B cell (primary cell): ENCODE data around the gene OLFM3. TPM values are rescaled to one million over a fixed set of nuclear protein-coding genes. Genes with fewer than 3 reads are reported as not detected.

Experiments used
- ATAC-seq: fragments of 200-7000 bp; cut with Tn5 transposase; one replicate; pipeline ENCODE4 v1.10.0; 2021; ENCODE audit warnings: low read depth, mild to moderate bottlenecking, moderate number of reproducible peaks, moderate library complexity
- CTCF ChIA-PET: fragments of 350-600 bp; sonication (Branson Sonifier 250); formaldehyde crosslinking; loops from one replicate; lab custom pipeline; 2021; ENCODE audit warnings: antibody characterized with exemption, inconsistent platforms; lab: Charles Lee
- POLR2A ChIA-PET: fragments of 350-600 bp; sonication (Branson Sonifier 250); formaldehyde crosslinking; loops from one replicate; lab custom pipeline; 2021; ENCODE audit warnings: antibody characterized with exemption; lab: Charles Lee
- DNase-seq: peaks from one replicate; pipeline ENCODE4 v3.0.0; 2013
- H2AFZ ChIP-seq: 2 replicates; pipeline ENCODE4 v1.6.1; 2012; ENCODE audit warnings: mild to moderate bottlenecking, low read depth, low read length; ENCODE audit not compliant: insufficient read depth, poor library complexity, severe bottlenecking
- H3K27ac ChIP-seq, 2 donors: 1 replicate in 1 of 2; 2 replicates in 1 of 2; pipeline ENCODE4 v1.5.1; 2012 to 2013; ENCODE audit warnings: low read length in 2 of 2, mild to moderate bottlenecking in 2 of 2, moderate library complexity in 1 of 2
- H3K27me3 ChIP-seq, 4 experiments: fragments of 200-600 bp in 1 of 4; sonication (generic) in 1 of 4; replicated peaks in 1 of 4; 1 replicate in 2 of 4; 2 replicates in 2 of 4; pipeline versions ENCODE4 v1.6.1 to v1.7.0; 2013 to 2016; ENCODE audit warnings: low read length in 3 of 4, mild to moderate bottlenecking in 2 of 4, mixed read lengths in 1 of 4, moderate library complexity in 1 of 4; ENCODE audit not compliant: insufficient read depth in 4 of 4, control insufficient read depth in 3 of 4; ENCODE audit errors: control extremely low read depth in 1 of 4
- H3K36me3 ChIP-seq, 2 experiments: replicated peaks in 1 of 2; 1 replicate in 1 of 2; 2 replicates in 1 of 2; pipeline versions ENCODE4 v1.6.1 to v1.7.1; 2013; ENCODE audit warnings: low read length in 1 of 2; ENCODE audit not compliant: insufficient read depth in 2 of 2, control insufficient read depth in 1 of 2; ENCODE audit errors: control extremely low read depth in 1 of 2, extremely low read depth in 1 of 2
- H3K4me1 ChIP-seq, 2 donors: fragments of 200-600 bp in 1 of 2; sonication (generic) in 1 of 2; 1 replicate in 1 of 2; 2 replicates in 1 of 2; pipeline versions ENCODE4 v1.5.1 to v1.6.1; 2013 to 2017; ENCODE audit warnings: low read length in 2 of 2; ENCODE audit not compliant: control insufficient read depth in 2 of 2, insufficient read depth in 2 of 2
- H3K4me2 ChIP-seq: replicated peaks from 2 replicates; pipeline ENCODE3; 2012; ENCODE audit warnings: mild to moderate bottlenecking, low read depth, low read length; ENCODE audit not compliant: poor library complexity, severe bottlenecking
- H3K4me3 ChIP-seq, 5 experiments: fragments of 200-600 bp in 1 of 5; sonication (generic) in 1 of 5; 1 replicate in 3 of 5; 2 replicates in 2 of 5; pipeline versions ENCODE4 v1.5.1 to v1.7.0; 2011 to 2016; ENCODE audit warnings: low read length in 4 of 5, mild to moderate bottlenecking in 4 of 5, low read depth in 2 of 5, control low read depth in 1 of 5, moderate library complexity in 1 of 5; ENCODE audit not compliant: insufficient read depth in 1 of 5; ENCODE audit errors: control extremely low read depth in 1 of 5, extremely low read depth in 1 of 5
- H3K79me2 ChIP-seq: fragments of 200-600 bp; sonication (generic); one replicate; pipeline ENCODE4 v1.6.0; 2016; ENCODE audit warnings: low read length; ENCODE audit not compliant: control insufficient read depth, insufficient read depth
- H3K9ac ChIP-seq: fragments of 200-600 bp; sonication (generic); 2 replicates; pipeline ENCODE4 v1.6.1; 2017; ENCODE audit warnings: mild to moderate bottlenecking, low read length, moderate library complexity
- H3K9me3 ChIP-seq, 3 donors: one replicate each; pipeline versions ENCODE4 v1.6.1 to v1.7.1; 2013; ENCODE audit warnings: low read length in 2 of 3; ENCODE audit not compliant: control insufficient read depth in 2 of 3, insufficient read depth in 1 of 3; ENCODE audit errors: control extremely low read depth in 1 of 3
- H4K20me1 ChIP-seq: 2 replicates; pipeline ENCODE4 v1.6.0; 2012; ENCODE audit warnings: mild to moderate bottlenecking, low read length; ENCODE audit not compliant: insufficient read depth, control insufficient read depth, poor library complexity, severe bottlenecking
- H3K27ac Mint-ChIP-seq: one replicate; pipeline ENCODE4 v1.8.0; 2021; ENCODE audit warnings: mixed read lengths
- H3K27me3 Mint-ChIP-seq: one replicate; pipeline ENCODE4 v1.8.0; 2021; ENCODE audit warnings: mixed read lengths
- H3K4me1 Mint-ChIP-seq: one replicate; pipeline ENCODE4 v1.8.0; 2021; ENCODE audit warnings: mixed read lengths
- H3K4me3 Mint-ChIP-seq: one replicate; pipeline ENCODE4 v1.8.0; 2021; ENCODE audit warnings: mixed read lengths
- H3K9me3 Mint-ChIP-seq: one replicate; pipeline ENCODE4 v1.8.0; 2022; ENCODE audit warnings: mixed read lengths; ENCODE audit not compliant: insufficient read depth
- EZH2 ChIP-seq: IDR thresholded peaks from 2 replicates; pipeline ENCODE4 v1.6.1; 2012; ENCODE audit warnings: borderline replicate concordance, low read depth, mild to moderate bottlenecking, moderate library complexity, low read length; ENCODE audit not compliant: insufficient read depth, poor library complexity, severe bottlenecking
- WGBS: methylation state at CpG from one replicate; pipeline ENCODE4 v1.1.5; 2013; ENCODE audit warnings: missing lambda C conversion rate; ENCODE audit not compliant: insufficient coverage; 5-methylcytosine and 5-hydroxymethylcytosine counted together
- intact Hi-C: fragments of 100-400 bp; cut with micrococcal nuclease; formaldehyde crosslinking; loops from one replicate; pipeline ENCODE4 v1.10.0; 2022
- polyA plus RNA-seq: library from polyadenylated mRNA; depleted of rRNA; stranded (reverse); fragments of >200 nt; gene quantifications from 2 replicates; pipeline ENCODE4 v1.2.3, GENCODE V29; 2012
- total RNA-seq, 2 donors: library from RNA; stranded (reverse); fragments of 120-200 nt in 1 of 2; gene quantifications; 1 replicate in 1 of 2; 2 replicates in 1 of 2; pipeline versions ENCODE4 v1.2.3 to v1.2.4, GENCODE V29; 2013 to 2022
- TF ChIP-seq, protein P1 (sequence below): fragments of 200-600 bp; IDR thresholded peaks from one replicate; pipeline ENCODE4 v1.8.0; 2022; ENCODE audit warnings: antibody characterized with exemption, mild to moderate bottlenecking

OLFM3 gene
- total and polyA plus RNA-seq, 2 donors (not counting 1 experiment from before 2014, with no cell fraction given): not detected

DNA sequence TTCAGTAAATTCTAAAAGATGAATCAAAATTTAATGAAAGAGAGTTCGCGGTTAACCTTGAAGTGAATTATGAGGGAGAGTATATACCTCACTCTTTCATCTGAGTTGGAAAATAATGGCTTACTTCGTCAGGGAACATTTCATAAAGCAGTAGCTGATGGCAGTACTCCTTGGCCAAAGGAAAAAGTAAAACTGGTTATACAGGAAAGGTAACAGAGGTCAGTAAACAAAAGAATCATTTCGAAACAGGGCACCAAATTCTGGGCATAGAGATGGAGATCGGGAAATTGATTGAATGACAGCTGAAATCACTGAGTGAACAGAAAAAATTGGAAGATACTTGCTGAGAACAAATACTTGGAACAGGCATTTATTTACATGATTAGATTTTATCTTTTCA is 199.0 kb downstream of the OLFM3 start:
- DNase-seq (no peak), ATAC-seq (no peak)
- Histone ChIP-seq H3K4me3 (no peak overlapping the region), H3K4me2 (no peak overlapping the region), H4K20me1 (no peaks in the 10 kb centered on the region), H3K36me3 (no peaks in the 10 kb centered on the region), H3K9ac (no peak overlapping the region), H2AFZ (no peak overlapping the region), H3K27me3 (no peaks in the 10 kb centered on the region), H3K9me3 (no peaks in the 10 kb centered on the region), H3K27ac (no peak overlapping the region), H3K79me2 (no peaks in the 10 kb centered on the region), H3K4me1 (no peaks in the 10 kb centered on the region)
- H3K9me3 Mint-ChIP-seq: no peaks in the 10 kb centered on the region
- H3K4me3 Mint-ChIP-seq: no peak overlapping the region
- H3K4me1 Mint-ChIP-seq: no peaks in the 10 kb centered on the region
- ChIA-PET POLR2A (no interaction called here), CTCF (no interaction called here)
- WGBS: no CpG with 5 or more reads among the region's 5 CpGs
- H3K27ac Mint-ChIP-seq: no peak overlapping the region
- intact Hi-C loops: no loop called here
- no peaks in the 10 kb centered on the region for H3K27me3 Mint-ChIP-seq
- TF ChIP-seq, protein P1, sequence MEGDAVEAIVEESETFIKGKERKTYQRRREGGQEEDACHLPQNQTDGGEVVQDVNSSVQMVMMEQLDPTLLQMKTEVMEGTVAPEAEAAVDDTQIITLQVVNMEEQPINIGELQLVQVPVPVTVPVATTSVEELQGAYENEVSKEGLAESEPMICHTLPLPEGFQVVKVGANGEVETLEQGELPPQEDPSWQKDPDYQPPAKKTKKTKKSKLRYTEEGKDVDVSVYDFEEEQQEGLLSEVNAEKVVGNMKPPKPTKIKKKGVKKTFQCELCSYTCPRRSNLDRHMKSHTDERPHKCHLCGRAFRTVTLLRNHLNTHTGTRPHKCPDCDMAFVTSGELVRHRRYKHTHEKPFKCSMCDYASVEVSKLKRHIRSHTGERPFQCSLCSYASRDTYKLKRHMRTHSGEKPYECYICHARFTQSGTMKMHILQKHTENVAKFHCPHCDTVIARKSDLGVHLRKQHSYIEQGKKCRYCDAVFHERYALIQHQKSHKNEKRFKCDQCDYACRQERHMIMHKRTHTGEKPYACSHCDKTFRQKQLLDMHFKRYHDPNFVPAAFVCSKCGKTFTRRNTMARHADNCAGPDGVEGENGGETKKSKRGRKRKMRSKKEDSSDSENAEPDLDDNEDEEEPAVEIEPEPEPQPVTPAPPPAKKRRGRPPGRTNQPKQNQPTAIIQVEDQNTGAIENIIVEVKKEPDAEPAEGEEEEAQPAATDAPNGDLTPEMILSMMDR: no peak
- TF ChIP-seq EZH2: no peak

DNA sequence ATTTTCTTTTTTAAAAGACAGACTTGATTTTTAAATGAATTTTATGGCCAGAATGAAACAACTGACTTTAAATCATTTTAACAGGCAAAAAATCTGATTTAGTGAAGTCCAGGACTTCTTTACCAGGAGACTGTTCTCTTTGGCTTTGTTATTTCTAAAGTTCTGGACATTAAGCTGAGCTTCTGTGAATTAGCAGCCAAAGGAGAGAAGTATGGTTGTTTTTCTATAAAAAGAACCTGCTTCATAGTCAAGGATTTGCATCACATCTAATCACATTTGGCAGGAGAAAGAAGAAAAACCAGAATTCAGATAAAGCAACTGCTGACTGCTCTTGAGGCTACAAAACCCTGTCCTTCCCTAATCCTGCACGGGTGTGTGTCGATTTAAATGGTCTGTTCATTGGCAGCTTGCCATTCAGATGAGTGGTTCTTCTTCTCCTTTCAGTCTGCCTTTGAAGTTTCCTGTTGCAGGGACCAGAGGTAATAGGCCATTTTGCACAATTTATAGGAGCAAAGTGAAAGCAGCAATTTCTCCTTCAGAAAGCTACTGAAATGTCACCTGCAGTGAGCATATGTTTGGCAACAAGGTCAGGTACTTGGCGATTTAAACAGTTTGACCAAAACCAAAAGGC is 215.4 kb downstream of the OLFM3 start:
- H3K79me2 ChIP-seq: no peaks in the 10 kb centered on the region
- Mint-ChIP-seq H3K27me3 (no peaks in the 10 kb centered on the region), H3K9me3 (no peaks in the 10 kb centered on the region), H3K4me3 (no peak overlapping the region), H3K4me1 (no peaks in the 10 kb centered on the region), H3K27ac (no peak overlapping the region)
- intact Hi-C loops: no loop called here
- TF ChIP-seq, protein P1: no peak
- no peak for TF ChIP-seq EZH2
- no peaks in the 10 kb centered on the region for H4K20me1 ChIP-seq
- H3K27ac ChIP-seq: no peak overlapping the region
- H3K4me2 ChIP-seq: no peak overlapping the region
- H3K4me3 ChIP-seq: no peak overlapping the region
- no peaks in the 10 kb centered on the region for H3K36me3 ChIP-seq
- no peak overlapping the region for H3K9ac ChIP-seq
- 28% methylated on average over 3 of the region's 3 CpGs for WGBS
- ATAC-seq (no peak), DNase-seq (no peak)
- H3K4me1 ChIP-seq: no peaks in the 10 kb centered on the region
- H3K27me3 ChIP-seq: no peaks in the 10 kb centered on the region
- ChIA-PET CTCF (no interaction called here), POLR2A (no interaction called here)
- no peak overlapping the region for H2AFZ ChIP-seq
- H3K9me3 ChIP-seq: no peaks in the 10 kb centered on the region
